Measurements from ENCODE around the gene HPDL. TPM values are rescaled to one million over a fixed set of nuclear protein-coding genes. Genes with fewer than 3 reads are reported as not detected.

The HPDL gene
- total RNA-seq, 1 donor from 2014 or later: 0.61 TPM

DNA sequence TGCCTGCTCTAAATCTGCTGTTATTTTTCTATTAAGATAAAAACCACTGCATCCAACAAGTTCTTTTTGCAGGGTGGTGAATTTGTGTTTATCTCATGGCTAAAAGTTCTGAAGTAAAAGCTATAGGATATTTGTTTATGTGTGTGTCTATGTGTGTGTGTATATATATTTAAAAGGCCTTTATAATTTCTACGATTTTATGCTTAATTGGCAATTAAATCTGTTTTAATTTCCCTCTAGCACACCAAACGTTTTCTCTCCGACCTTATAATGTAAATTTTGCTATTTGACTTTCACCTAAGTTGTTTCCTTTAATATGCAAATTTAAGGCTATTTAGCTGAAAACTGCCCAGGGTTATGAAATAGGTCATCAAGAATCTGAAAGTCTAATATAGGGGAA, 19.8 kb upstream of the HPDL start:
- Mint-ChIP-seq H3K36me3 (ENCODE audit: low read depth, unreplicated experiment) (no peaks in the 10 kb centered on the region), H3K27me3 (ENCODE audit: low read depth, unreplicated experiment) (no peaks in the 10 kb centered on the region), H3K4me1 (ENCODE audit: low read depth, unreplicated experiment) (peaks cover 4% of the 10 kb centered on the region), H3K4me3 (ENCODE audit: unreplicated experiment) (no peak overlapping the region), H3K9me3 (ENCODE audit: unreplicated experiment) (no peaks in the 10 kb centered on the region), H3K27ac (ENCODE audit: unreplicated experiment) (no peak overlapping the region)
- TF ChIP-seq, protein P1, sequence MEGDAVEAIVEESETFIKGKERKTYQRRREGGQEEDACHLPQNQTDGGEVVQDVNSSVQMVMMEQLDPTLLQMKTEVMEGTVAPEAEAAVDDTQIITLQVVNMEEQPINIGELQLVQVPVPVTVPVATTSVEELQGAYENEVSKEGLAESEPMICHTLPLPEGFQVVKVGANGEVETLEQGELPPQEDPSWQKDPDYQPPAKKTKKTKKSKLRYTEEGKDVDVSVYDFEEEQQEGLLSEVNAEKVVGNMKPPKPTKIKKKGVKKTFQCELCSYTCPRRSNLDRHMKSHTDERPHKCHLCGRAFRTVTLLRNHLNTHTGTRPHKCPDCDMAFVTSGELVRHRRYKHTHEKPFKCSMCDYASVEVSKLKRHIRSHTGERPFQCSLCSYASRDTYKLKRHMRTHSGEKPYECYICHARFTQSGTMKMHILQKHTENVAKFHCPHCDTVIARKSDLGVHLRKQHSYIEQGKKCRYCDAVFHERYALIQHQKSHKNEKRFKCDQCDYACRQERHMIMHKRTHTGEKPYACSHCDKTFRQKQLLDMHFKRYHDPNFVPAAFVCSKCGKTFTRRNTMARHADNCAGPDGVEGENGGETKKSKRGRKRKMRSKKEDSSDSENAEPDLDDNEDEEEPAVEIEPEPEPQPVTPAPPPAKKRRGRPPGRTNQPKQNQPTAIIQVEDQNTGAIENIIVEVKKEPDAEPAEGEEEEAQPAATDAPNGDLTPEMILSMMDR (IDR thresholded peaks at IDR 0.05; ENCODE audit: insufficient read depth, low read depth, low read length): no peak
- TF ChIP-seq EZH2 (IDR thresholded peaks at IDR 0.05; ENCODE audit: insufficient read depth, low read length): no peak
- peaks cover 10% of the 10 kb centered on the region for H3K4me1 ChIP-seq (ENCODE audit: insufficient read depth, low read length)
- no peaks in the 10 kb centered on the region for H3K27me3 ChIP-seq (ENCODE audit: insufficient read depth, low read length)
- H3K79me2 ChIP-seq (ENCODE audit: insufficient read depth, low read length): no peaks in the 10 kb centered on the region
- peak overlapping the region; percentile 12 for H2AFZ ChIP-seq (ENCODE audit: low read depth, low read length)
- DNase-seq (ENCODE audit: low read depth) (no peak), FAIRE-seq (no peak)
- H4K20me1 ChIP-seq (ENCODE audit: insufficient read depth, low read length): no peaks in the 10 kb centered on the region
- no peaks in the 10 kb centered on the region for H3K36me3 ChIP-seq (ENCODE audit: insufficient read depth, low read length)
- no peak overlapping the region for H3K4me3 ChIP-seq (ENCODE audit: insufficient read depth, low read depth, low read length)
- H3K4me2 ChIP-seq (ENCODE audit: low read length): peak overlapping the region; percentile 32
- H3K9me3 ChIP-seq (ENCODE audit: insufficient read depth, low read depth, low read length): no peaks in the 10 kb centered on the region
- H3K9ac ChIP-seq (ENCODE audit: low read length): no peak overlapping the region
- no peak overlapping the region for H3K27ac ChIP-seq (ENCODE audit: low read depth, low read length)

DNA sequence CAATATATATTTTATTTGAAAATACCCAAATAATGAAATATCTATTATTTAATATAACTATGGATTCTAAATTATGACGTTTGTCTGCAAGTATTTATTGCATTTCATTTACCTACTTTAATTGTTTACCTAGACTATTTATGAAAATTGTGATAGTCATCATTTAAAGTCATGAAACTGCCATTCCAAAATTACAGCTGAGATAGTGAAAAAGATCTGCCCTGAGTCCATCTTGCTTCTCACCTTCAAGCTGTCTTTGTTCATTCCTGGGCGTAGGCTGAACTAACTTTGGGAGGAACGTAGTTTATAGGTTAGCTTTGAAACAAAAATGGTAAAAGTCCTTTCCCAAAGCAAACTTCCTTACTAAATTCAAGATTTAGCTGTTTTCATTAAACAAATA, 12.4 kb upstream of the HPDL start:
- H3K27me3 Mint-ChIP-seq (ENCODE audit: low read depth, unreplicated experiment): no peaks in the 10 kb centered on the region
- Histone ChIP-seq H3K4me2 (ENCODE audit: low read length) (no peak overlapping the region), H3K4me3 (ENCODE audit: insufficient read depth, low read depth, low read length) (no peak overlapping the region), H3K36me3 (ENCODE audit: insufficient read depth, low read length) (no peaks in the 10 kb centered on the region), H4K20me1 (ENCODE audit: insufficient read depth, low read length) (no peaks in the 10 kb centered on the region), H3K4me1 (ENCODE audit: insufficient read depth, low read length) (no peaks in the 10 kb centered on the region), H3K27me3 (ENCODE audit: insufficient read depth, low read length) (no peaks in the 10 kb centered on the region), H3K9ac (ENCODE audit: low read length) (no peak overlapping the region), H3K27ac (ENCODE audit: low read depth, low read length) (no peak overlapping the region), H3K79me2 (ENCODE audit: insufficient read depth, low read length) (no peaks in the 10 kb centered on the region), H3K9me3 (ENCODE audit: insufficient read depth, low read depth, low read length) (no peaks in the 10 kb centered on the region), H2AFZ (ENCODE audit: low read depth, low read length) (no peak overlapping the region)
- FAIRE-seq: no peak
- TF ChIP-seq, protein P1 (IDR thresholded peaks at IDR 0.05; ENCODE audit: insufficient read depth, low read depth, low read length): no peak
- no peak for TF ChIP-seq EZH2 (IDR thresholded peaks at IDR 0.05; ENCODE audit: insufficient read depth, low read length)
- no peaks in the 10 kb centered on the region for H3K4me1 Mint-ChIP-seq (ENCODE audit: low read depth, unreplicated experiment)
- no peaks in the 10 kb centered on the region for H3K9me3 Mint-ChIP-seq (ENCODE audit: unreplicated experiment)
- DNase-seq (ENCODE audit: low read depth): no peak
- H3K4me3 Mint-ChIP-seq (ENCODE audit: unreplicated experiment): no peak overlapping the region
- no peaks in the 10 kb centered on the region for H3K36me3 Mint-ChIP-seq (ENCODE audit: low read depth, unreplicated experiment)
- H3K27ac Mint-ChIP-seq (ENCODE audit: unreplicated experiment): no peak overlapping the region

DNA sequence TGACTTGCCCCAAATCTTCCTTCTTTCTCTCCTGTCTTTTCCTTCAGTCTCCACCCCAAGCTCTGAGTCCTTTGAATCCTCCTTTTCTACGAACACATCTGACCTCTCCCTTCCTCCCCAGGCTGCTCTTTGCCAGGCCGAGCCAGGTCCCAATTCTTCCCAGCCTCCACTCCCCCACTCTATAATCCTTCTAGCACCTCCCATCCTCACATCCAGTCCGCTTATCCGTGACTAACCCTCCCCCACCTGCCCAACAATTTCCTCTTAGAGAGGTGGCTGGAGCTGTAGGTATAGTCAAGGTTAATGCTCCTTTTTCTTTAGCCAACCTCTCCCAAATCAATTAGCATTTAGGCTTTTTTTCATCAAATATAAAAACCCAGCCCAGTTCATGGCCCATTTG, 9.5 kb upstream of the HPDL start:
- Histone ChIP-seq H3K36me3 (ENCODE audit: insufficient read depth, low read length) (no peaks in the 10 kb centered on the region), H3K9ac (ENCODE audit: low read length) (no peak overlapping the region), H3K27ac (ENCODE audit: low read depth, low read length) (no peak overlapping the region), H4K20me1 (ENCODE audit: insufficient read depth, low read length) (no peaks in the 10 kb centered on the region), H3K4me1 (ENCODE audit: insufficient read depth, low read length) (no peaks in the 10 kb centered on the region), H3K9me3 (ENCODE audit: insufficient read depth, low read depth, low read length) (no peaks in the 10 kb centered on the region), H2AFZ (ENCODE audit: low read depth, low read length) (no peak overlapping the region), H3K79me2 (ENCODE audit: insufficient read depth, low read length) (no peaks in the 10 kb centered on the region), H3K4me2 (ENCODE audit: low read length) (no peak overlapping the region), H3K27me3 (ENCODE audit: insufficient read depth, low read length) (no peaks in the 10 kb centered on the region), H3K4me3 (ENCODE audit: insufficient read depth, low read depth, low read length) (no peak overlapping the region)
- Mint-ChIP-seq H3K27ac (ENCODE audit: unreplicated experiment) (no peak overlapping the region), H3K36me3 (ENCODE audit: low read depth, unreplicated experiment) (no peaks in the 10 kb centered on the region), H3K9me3 (ENCODE audit: unreplicated experiment) (no peaks in the 10 kb centered on the region), H3K27me3 (ENCODE audit: low read depth, unreplicated experiment) (no peaks in the 10 kb centered on the region), H3K4me3 (ENCODE audit: unreplicated experiment) (no peak overlapping the region), H3K4me1 (ENCODE audit: low read depth, unreplicated experiment) (peaks cover 3% of the 10 kb centered on the region)
- no peak for TF ChIP-seq EZH2 (IDR thresholded peaks at IDR 0.05; ENCODE audit: insufficient read depth, low read length)
- TF ChIP-seq, protein P1 (IDR thresholded peaks at IDR 0.05; ENCODE audit: insufficient read depth, low read depth, low read length): no peak
- DNase-seq (ENCODE audit: low read depth): no peak
- FAIRE-seq: no peak

All from astrocyte (in vitro differentiated cells and primary cell).